IPS DF 6.9 (cell line): Measurements from ENCODE around the gene RFC5.

Experiments used
- DNase-seq: peaks from one replicate; pipeline ENCODE4 v3.0.0-alpha.2; 2013; ENCODE audit warnings: low read depth, low spot score
- H3K27ac ChIP-seq: one replicate; pipeline ENCODE4 v1.5.1; 2013; ENCODE audit warnings: low read length, control low read depth
- H3K27me3 ChIP-seq: 2 replicates; pipeline ENCODE4 v1.6.1; 2013; ENCODE audit warnings: mild to moderate bottlenecking, low read length; ENCODE audit not compliant: control insufficient read depth, insufficient read depth
- H3K36me3 ChIP-seq: 2 replicates; pipeline ENCODE4 v1.6.1; 2013; ENCODE audit warnings: low read length; ENCODE audit not compliant: control insufficient read depth, insufficient read depth
- H3K4me1 ChIP-seq: 2 replicates; pipeline ENCODE4 v1.6.1; 2013; ENCODE audit warnings: low read length; ENCODE audit not compliant: control insufficient read depth, insufficient read depth
- H3K4me3 ChIP-seq: 2 replicates; pipeline ENCODE4 v1.5.1; 2013; ENCODE audit warnings: mild to moderate bottlenecking, low read length
- H3K9me3 ChIP-seq: 2 replicates; pipeline ENCODE4 v1.6.1; 2013; ENCODE audit warnings: low read length, inconsistent platforms; ENCODE audit not compliant: control insufficient read depth, insufficient read depth
- WGBS: extraction: QIAGEN DNeasy Blood & Tissue Kit; methylation state at CpG from one replicate; pipeline ENCODE4 v1.1.7; 2013; ENCODE audit warnings: mixed read lengths, missing lambda C conversion rate; ENCODE audit not compliant: insufficient read length, insufficient coverage; 5-methylcytosine and 5-hydroxymethylcytosine counted together

RFC5 gene

DNA sequence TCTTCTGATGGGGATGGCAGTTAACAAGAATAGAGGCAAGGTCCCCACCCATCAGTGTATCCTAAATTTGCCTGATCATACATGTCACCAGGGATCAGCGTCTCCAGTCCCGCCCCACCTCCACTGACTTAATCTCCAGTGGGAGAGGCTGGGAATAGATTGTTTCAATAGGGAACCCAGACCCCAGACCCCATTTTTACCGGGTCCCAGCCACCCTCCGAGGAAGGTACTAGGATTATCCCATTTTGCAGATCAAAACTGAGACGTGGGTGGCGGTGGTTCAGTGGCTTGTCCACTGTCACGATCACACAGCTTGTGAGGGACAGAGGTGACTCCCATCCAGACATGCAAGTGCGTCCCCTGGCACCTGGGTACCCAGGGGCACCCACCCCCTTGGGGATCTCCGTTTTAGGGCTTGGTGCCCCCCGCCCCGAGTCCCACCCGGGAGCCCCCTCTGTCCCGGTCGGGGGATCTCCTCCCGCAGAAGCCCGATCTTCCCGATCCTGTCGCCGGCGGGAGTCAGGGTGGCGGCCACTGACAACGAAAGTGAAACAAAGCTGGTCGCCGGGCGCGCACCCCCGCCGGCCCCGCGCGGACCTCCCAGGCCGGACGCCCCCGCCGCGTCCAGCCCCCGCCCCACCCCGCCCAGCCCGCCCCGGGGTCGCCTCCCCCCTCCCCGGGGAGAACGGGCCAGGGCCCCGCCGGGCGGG lies 44.0 kb downstream of the RFC5 start:
- no CpG with 5 or more reads among the region's 46 CpGs for WGBS
- DNase-seq: no peak
- no peaks in the 10 kb centered on the region for H3K9me3 ChIP-seq
- H3K27me3 ChIP-seq: no peaks in the 10 kb centered on the region
- H3K27ac ChIP-seq: no peak overlapping the region
- peak overlapping the region; percentile 67 for H3K4me3 ChIP-seq
- no peaks in the 10 kb centered on the region for H3K36me3 ChIP-seq
- H3K4me1 ChIP-seq: peaks cover 2% of the 10 kb centered on the region; the same call in 1 of the 2 replicates

DNA sequence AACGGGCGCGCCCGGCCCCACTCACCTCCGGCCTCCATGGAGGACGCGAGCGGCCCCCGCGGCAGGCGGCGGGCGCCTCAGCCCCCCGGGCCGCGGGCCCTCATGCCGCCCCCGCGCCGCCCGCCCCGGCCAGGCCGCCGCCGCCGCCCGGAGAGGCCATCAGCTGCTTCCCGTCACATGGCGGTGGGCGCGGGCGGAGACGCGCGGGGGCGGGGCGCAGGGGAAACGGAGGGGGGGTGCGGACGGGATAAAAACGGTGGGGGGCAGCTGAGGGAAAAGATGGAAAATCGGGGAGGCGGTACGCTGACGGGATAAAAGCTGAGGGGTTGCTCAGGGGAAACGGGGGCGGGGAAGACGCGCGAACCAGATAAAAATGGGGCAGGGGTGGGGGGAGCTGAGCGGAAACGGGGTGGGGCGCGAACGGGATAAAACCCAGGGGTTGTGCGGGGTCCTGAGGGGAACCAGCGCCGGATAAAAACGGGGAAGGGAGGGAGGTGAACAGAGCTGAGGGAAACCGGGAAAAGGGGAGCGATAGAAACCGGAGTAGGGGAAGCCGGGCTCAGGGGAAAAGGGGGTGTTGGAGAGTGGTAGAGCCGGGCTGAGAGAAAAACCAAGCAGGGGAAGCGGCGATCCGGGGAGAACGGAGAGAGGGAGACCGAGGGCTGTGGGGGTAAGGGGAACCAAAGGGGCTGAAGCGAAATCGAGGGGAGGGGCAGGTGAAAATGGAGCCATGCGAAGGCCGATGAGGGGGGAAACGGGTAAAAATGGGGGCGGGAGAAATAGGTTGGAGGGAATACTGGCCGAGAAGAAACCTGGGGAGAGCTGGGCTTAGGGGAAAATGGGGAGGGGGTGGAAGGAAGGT lies 44.7 kb downstream of the RFC5 start, which contains the start of gene WSB2:
Gene WSB2, minus strand, starts transcription at position 169 of the 862 bp plus-strand sequence. Its CDS starts 131 bp downstream, at position 38.
- Histone ChIP-seq H3K4me1 (peaks cover 2% of the 10 kb centered on the region; the same call in 1 of the 2 replicates), H3K36me3 (no peaks in the 10 kb centered on the region), H3K4me3 (peak within 1 kb of the TSS; percentile 67), H3K9me3 (no peaks in the 10 kb centered on the region), H3K27ac (no peak within 1 kb of the TSS), H3K27me3 (no peaks in the 10 kb centered on the region)
- peak; percentile 22 for DNase-seq
- WGBS: no CpG with 5 or more reads among the region's 76 CpGs

DNA sequence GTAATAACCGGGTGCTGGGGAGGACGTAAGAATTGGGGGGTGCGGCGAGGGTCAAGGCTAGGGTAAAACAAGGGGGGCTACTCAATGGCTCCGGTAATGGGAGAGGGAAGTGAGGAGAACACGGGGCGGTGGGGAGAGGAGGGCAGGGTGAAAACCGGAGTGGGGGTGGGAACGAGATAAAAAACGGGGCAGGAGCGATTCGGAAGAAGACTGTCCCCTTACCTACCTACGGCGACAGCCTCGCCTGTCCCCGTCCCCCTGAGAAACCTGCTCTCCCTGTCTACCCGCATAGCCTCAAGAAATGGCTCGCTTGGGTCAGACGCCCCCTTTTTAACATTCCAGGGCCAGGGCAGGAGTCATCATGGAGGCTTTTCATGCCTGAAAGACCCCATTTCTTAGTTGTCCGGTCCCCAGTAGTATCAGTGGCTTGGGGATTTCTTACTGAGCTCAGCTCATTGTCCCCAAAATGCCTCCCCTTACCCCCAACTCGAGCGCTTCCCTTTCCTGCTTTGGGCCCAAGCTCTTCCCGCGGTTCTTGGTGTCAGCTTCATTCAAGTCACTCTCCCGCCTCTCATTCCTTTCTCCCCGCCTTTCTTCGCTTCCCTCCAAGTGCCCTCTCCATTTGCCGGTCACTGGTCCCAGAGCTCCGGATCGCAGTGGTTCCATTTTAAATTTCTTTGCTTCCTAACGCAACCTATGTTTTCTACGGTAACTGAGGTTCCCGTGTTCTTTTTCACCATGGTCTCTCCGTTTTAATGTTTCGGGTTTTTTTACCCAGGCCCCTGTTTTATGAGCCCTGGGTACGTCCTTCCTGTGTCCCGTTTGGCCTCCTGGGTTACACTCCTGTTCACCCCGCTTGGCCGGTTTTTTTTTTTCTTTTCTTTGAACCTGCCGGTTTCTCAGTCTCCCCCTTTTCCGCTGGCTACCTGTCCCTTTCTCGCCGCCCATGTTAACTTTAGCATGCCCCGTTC lies 45.7 kb downstream of the RFC5 start:
- no peaks in the 10 kb centered on the region; the same call in 1 of the 2 replicates for H3K36me3 ChIP-seq
- no peaks in the 10 kb centered on the region for H3K9me3 ChIP-seq
- WGBS: no CpG with 5 or more reads among the region's 44 CpGs
- H3K27me3 ChIP-seq: no peaks in the 10 kb centered on the region
- H3K27ac ChIP-seq: no peak overlapping the region
- DNase-seq: peak; percentile 27
- peaks cover 2% of the 10 kb centered on the region; the same call in 1 of the 2 replicates for H3K4me1 ChIP-seq
- H3K4me3 ChIP-seq: peak overlapping the region; percentile 67

DNA sequence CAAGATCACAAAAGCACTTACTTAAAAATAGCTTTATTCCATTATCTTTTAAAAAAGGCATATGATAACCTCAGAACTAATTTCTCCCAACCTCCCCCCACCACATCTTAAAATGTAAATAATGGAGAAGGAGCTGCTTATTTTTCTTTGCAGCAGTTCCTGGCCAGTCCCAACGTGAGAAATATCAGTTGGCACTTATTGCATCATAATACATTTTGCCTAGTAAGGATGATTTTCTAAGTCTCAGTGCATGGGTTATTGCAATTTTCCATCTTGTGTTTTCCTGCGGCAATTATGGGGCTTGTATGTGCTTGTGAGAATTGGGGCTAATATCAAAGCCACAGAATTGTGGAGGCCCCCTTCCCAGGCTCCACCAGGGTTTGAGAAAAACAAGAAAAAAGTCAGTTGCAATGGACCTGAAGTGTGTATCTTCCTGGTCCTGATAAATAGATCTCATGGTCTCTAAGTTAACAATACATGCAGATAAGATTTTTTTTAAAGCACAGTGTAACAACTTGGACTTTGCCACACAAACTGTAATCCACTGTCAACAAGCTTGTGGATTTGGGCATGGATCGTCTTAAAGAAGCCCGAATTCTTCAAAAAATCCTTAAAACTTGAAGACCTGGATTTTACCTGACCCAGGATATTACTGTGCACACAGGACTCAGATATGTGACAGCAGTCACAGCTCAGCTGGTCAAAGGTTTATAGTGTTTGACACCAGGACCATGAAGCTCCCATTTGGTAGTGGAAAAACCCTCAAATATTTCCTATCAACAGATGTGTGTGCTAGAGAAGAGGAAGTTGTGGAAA lies 47.3 kb downstream of the RFC5 start:
- DNase-seq: no peak
- Histone ChIP-seq H3K4me1 (peaks cover 2% of the 10 kb centered on the region; the same call in 1 of the 2 replicates), H3K27me3 (no peaks in the 10 kb centered on the region), H3K27ac (no peak overlapping the region), H3K9me3 (no peaks in the 10 kb centered on the region), H3K36me3 (peaks cover 6% of the 10 kb centered on the region; the same call in 1 of the 2 replicates), H3K4me3 (no peak overlapping the region)
- no CpG with 5 or more reads among the region's 4 CpGs for WGBS

DNA sequence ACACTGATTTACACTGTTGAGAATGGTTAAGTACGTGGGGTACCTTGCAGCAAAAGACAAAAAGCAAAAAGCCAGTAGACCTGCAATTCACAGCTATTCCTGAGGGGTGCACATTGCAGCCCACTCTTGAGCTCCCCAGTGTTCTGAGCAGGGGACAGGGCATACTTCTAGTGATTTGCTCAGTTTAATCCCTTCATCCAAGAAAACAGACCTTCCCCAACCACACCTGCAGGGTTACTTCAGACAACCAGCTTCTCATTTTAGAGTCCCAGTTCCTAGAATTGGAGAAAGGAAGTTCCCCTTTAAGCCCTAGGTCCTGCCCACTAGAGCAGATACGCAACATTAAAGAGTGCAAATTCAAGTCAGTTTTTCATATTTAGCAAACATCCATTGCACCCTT lies 48.1 kb downstream of the RFC5 start:
- H3K27me3 ChIP-seq: no peaks in the 10 kb centered on the region
- peak; percentile 25 for DNase-seq
- WGBS: no CpG with 5 or more reads among the region's 2 CpGs
- H3K27ac ChIP-seq: no peak overlapping the region
- H3K36me3 ChIP-seq: peaks cover 6% of the 10 kb centered on the region; the same call in 1 of the 2 replicates
- no peak overlapping the region for H3K4me3 ChIP-seq
- peaks cover 2% of the 10 kb centered on the region; the same call in 1 of the 2 replicates for H3K4me1 ChIP-seq
- no peaks in the 10 kb centered on the region for H3K9me3 ChIP-seq

DNA sequence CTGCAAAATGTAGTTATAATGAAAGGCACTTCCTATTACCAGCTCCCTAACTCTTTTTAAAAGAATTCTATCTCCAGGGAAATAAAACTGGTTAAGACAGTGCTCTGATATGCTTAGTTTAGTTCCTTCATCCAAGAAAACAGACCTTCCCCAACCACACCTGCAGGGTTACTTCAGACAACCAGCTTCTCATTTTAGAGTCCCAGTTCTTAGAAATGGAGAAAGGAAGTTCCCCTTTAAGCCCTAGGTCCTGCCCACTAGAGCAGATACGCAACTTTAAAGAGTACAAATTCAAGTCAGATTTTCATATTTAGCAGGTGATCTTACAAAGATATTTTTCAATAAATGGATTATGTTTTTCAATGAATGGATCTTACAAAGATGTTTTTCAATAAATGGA lies 48.9 kb downstream of the RFC5 start:
- no CpG with 5 or more reads among the region's 1 CpG for WGBS
- no peaks in the 10 kb centered on the region for H3K9me3 ChIP-seq
- peaks cover 2% of the 10 kb centered on the region; the same call in 1 of the 2 replicates for H3K4me1 ChIP-seq
- no peak for DNase-seq
- H3K4me3 ChIP-seq: no peak overlapping the region
- H3K27ac ChIP-seq: no peak overlapping the region
- H3K27me3 ChIP-seq: no peaks in the 10 kb centered on the region
- H3K36me3 ChIP-seq: peaks cover 6% of the 10 kb centered on the region; the same call in 1 of the 2 replicates

DNA sequence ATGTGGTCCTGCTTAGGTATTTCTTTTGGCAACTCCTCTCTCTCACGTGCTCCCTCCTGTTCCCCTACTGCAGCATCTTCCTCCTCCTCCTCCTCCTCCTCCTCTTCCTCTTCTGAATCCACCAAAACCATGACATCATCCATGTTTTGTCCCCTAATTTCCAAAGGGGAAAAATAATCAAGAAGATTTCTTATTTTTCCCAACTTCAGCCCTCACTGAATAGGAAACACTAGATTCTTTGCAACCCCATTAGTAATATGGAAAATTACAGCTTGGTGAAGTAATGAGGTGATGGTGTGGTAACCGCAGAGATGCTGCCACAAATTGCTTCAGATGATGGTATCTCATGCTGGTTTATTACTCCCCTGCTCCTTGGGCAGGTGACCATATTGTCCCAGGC lies 51.9 kb downstream of the RFC5 start:
- Histone ChIP-seq H3K27me3 (no peaks in the 10 kb centered on the region), H3K36me3 (peaks cover 18% of the 10 kb centered on the region; the same call in 1 of the 2 replicates), H3K9me3 (no peaks in the 10 kb centered on the region), H3K27ac (no peak overlapping the region), H3K4me1 (peaks cover 2% of the 10 kb centered on the region; the same call in 1 of the 2 replicates), H3K4me3 (no peak overlapping the region)
- no peak for DNase-seq
- WGBS: no CpG with 5 or more reads among the region's 2 CpGs

DNA sequence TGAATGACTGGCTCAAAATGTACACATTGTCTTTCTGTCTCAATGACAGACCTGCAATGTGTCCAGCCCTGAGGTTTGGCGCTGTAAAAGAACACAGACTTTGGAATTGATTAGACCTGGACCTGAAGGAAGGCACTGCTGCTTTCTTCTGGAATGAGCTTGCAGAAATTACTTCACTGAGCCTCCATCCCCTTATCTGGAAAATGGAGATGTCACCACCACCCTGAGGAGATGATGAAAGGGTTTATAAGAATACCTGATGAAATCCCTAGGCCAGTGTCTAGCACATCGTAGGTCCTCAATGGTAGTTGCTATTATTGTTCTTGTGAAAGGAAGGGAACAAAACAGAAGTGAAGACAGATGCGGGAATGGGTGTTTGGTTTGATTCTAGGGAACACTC lies 54.1 kb downstream of the RFC5 start:
- no peak for DNase-seq
- H3K36me3 ChIP-seq: peaks cover 22% of the 10 kb centered on the region; the same call in 1 of the 2 replicates
- no peak overlapping the region for H3K4me3 ChIP-seq
- no CpG with 5 or more reads among the region's 3 CpGs for WGBS
- no peak overlapping the region for H3K27ac ChIP-seq
- no peaks in the 10 kb centered on the region for H3K4me1 ChIP-seq
- no peaks in the 10 kb centered on the region for H3K27me3 ChIP-seq
- no peaks in the 10 kb centered on the region for H3K9me3 ChIP-seq

DNA sequence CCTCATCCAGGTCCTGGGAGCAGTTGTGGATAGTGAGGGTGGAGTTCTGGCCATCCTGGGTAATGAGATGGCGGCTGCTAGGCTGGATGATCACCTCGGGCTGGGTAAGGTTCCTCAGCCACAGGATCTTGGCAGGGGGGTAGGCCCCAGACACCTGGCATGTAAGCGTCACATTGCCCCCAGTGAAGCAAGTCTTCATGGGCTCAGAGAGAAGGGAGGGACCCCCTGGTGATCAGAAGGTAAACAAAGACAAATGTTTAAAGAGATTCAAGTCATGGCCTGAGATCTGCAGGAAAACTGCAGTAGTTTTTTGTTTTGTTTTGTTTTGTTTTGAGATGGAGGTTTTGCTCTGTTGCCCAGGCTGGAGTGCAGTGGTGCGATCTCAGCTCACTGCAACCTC lies 57.3 kb downstream of the RFC5 start:
- Histone ChIP-seq H3K4me3 (no peak overlapping the region), H3K27ac (no peak overlapping the region), H3K27me3 (no peaks in the 10 kb centered on the region), H3K9me3 (no peaks in the 10 kb centered on the region), H3K36me3 (peaks cover 18% of the 10 kb centered on the region; the same call in 1 of the 2 replicates), H3K4me1 (no peaks in the 10 kb centered on the region)
- DNase-seq: no peak
- WGBS: no CpG with 5 or more reads among the region's 4 CpGs
